HepG2 (cell line): ENCODE measurements around the gene PITHD1. TPM values are rescaled to one million over a fixed set of nuclear protein-coding genes. Genes with fewer than 3 reads are reported as not detected.

Experiments
- DMAP1 ChIP-seq: IDR thresholded peaks from 2 replicates; pipeline ENCODE4 v1.6.1; 2016
- HOXA3 ChIP-seq: sonication (generic); formaldehyde crosslinking; IDR thresholded peaks from 2 replicates; pipeline ENCODE4 v1.5.0; 2020; ENCODE audit warnings: missing genetic modification reagents
- IKZF1 ChIP-seq: fragments of 450-650 bp; IDR thresholded peaks from 2 replicates; pipeline ENCODE4 v1.7.1; 2016
- ISL2 ChIP-seq: sonication (generic); formaldehyde crosslinking; IDR thresholded peaks from 2 replicates; pipeline ENCODE4 v1.5.0; 2020; ENCODE audit warnings: missing genetic modification reagents
- PCBP1 ChIP-seq: fragments of 200-400 bp; formaldehyde crosslinking; IDR thresholded peaks from 2 replicates; pipeline ENCODE4 v1.6.1; 2017; ENCODE audit warnings: mild to moderate bottlenecking, low read depth, low read length, borderline replicate concordance
- RFXANK ChIP-seq: IDR thresholded peaks from 2 replicates; pipeline ENCODE4 v1.6.1; 2016
- SAFB2 ChIP-seq: sonication (generic); formaldehyde crosslinking; IDR thresholded peaks from 2 replicates; pipeline ENCODE4 v1.5.1; 2020; ENCODE audit warnings: missing genetic modification reagents, low read depth, mild to moderate bottlenecking, borderline replicate concordance
- SALL2 ChIP-seq: sonication (generic); formaldehyde crosslinking; IDR thresholded peaks from 2 replicates; pipeline ENCODE4 v1.8.1; 2023; ENCODE audit warnings: mild to moderate bottlenecking, missing genetic modification reagents, inconsistent platforms
- SMAD9 ChIP-seq: sonication (generic); formaldehyde crosslinking; IDR thresholded peaks from 2 replicates; pipeline ENCODE4 v1.5.1; 2020; ENCODE audit warnings: mild to moderate bottlenecking, missing genetic modification reagents
- SNAPC2 ChIP-seq: sonication (generic); formaldehyde crosslinking; IDR thresholded peaks from 2 replicates; pipeline ENCODE4 v1.8.1; 2022; ENCODE audit warnings: mild to moderate bottlenecking, missing genetic modification reagents
- SYNCRIP ChIP-seq: fragments of 200-400 bp; formaldehyde crosslinking; IDR thresholded peaks from 2 replicates; pipeline ENCODE4 v1.6.1; 2018; ENCODE audit warnings: mild to moderate bottlenecking, low read depth, low read length; ENCODE audit not compliant: insufficient read depth
- U2AF2 ChIP-seq: fragments of 200-400 bp; formaldehyde crosslinking; IDR thresholded peaks from 2 replicates; pipeline ENCODE4 v1.6.1; 2017; ENCODE audit warnings: low read depth, mild to moderate bottlenecking, low read length
- ZNF431 ChIP-seq: sonication (generic); formaldehyde crosslinking; IDR thresholded peaks from 2 replicates; pipeline ENCODE4 v1.9.0; 2022; ENCODE audit warnings: missing genetic modification reagents, low read depth, mild to moderate bottlenecking, borderline replicate concordance
- ZNF572 ChIP-seq: sonication (generic); formaldehyde crosslinking; IDR thresholded peaks from 2 replicates; pipeline ENCODE4 v1.5.1; 2020; ENCODE audit warnings: mild to moderate bottlenecking, missing genetic modification reagents
- ZNF678 ChIP-seq: sonication (generic); formaldehyde crosslinking; IDR thresholded peaks from 2 replicates; pipeline ENCODE4 v1.4.0; 2020; ENCODE audit warnings: mild to moderate bottlenecking, missing genetic modification reagents
- ZNF704 ChIP-seq: sonication (generic); formaldehyde crosslinking; IDR thresholded peaks from 2 replicates; pipeline ENCODE4 v1.8.1; 2023; ENCODE audit warnings: mild to moderate bottlenecking, inconsistent platforms, moderate library complexity, missing genetic modification reagents, borderline replicate concordance
- ZNF709 ChIP-seq: sonication (generic); formaldehyde crosslinking; IDR thresholded peaks from 2 replicates; pipeline ENCODE4 v1.5.0; 2020; ENCODE audit warnings: mild to moderate bottlenecking, missing genetic modification reagents
- ZNF773 ChIP-seq: sonication (generic); formaldehyde crosslinking; IDR thresholded peaks from 2 replicates; pipeline ENCODE4 v1.4.0; 2020; ENCODE audit warnings: missing genetic modification reagents, borderline replicate concordance
- ZNF777 ChIP-seq: sonication (generic); formaldehyde crosslinking; IDR thresholded peaks from 2 replicates; pipeline ENCODE4 v1.4.0; 2020; ENCODE audit warnings: missing genetic modification reagents
- ZNF800 ChIP-seq: sonication (generic); formaldehyde crosslinking; IDR thresholded peaks from 2 replicates; pipeline ENCODE4 v1.4.0; 2020; ENCODE audit warnings: missing genetic modification reagents
- ZSCAN9 ChIP-seq: IDR thresholded peaks from 2 replicates; pipeline ENCODE4 v1.6.1; 2016; ENCODE audit warnings: borderline replicate concordance
- polyA plus RNA-seq, 8 experiments: library from polyadenylated mRNA; depleted of rRNA in 3 of 8; stranded (reverse) in 7 of 8; unstranded in 1 of 8; fragments of >200 nt; fragmentation: Illumina TruSeq in 4 of 8; extraction: Trizol in 4 of 8; gene quantifications; 2 replicates each; pipeline versions ENCODE4 v1.2.1 to v1.2.3, GENCODE V29; 2011 to 2016; ENCODE audit warnings: low read depth in 4 of 8, missing spikeins in 1 of 8, mixed read lengths in 1 of 8; ENCODE audit not compliant: insufficient read depth in 1 of 8
- total RNA-seq, 5 experiments: library from RNA; depleted of rRNA; stranded (reverse); fragments of >200 nt; fragmentation: Illumina TruSeq; extraction: Trizol; gene quantifications; 2 replicates each; pipeline ENCODE4 v1.2.3, GENCODE V29; 2016; ENCODE audit warnings: low read depth in 1 of 5
- TF ChIP-seq, protein P1 (sequence below): sonication (generic); formaldehyde crosslinking; IDR thresholded peaks from 2 replicates; pipeline ENCODE4 v1.4.0; 2020; ENCODE audit warnings: low read depth, missing genetic modification reagents
- TF ChIP-seq, protein P2 (sequence below): sonication (generic); formaldehyde crosslinking; IDR thresholded peaks from 2 replicates; pipeline ENCODE4 v1.4.0; 2020; ENCODE audit warnings: missing genetic modification reagents, mild to moderate bottlenecking, borderline replicate concordance

PITHD1 gene
- total and polyA plus RNA-seq, 2 of the 13 experiments (the other 11 are each of a cell fraction or from before 2014, with no cell fraction given): 28.0 to 37.3 TPM

- TF ChIP-seq ZNF773 (CRISPR knock-in tag) (no peak), ISL2 (CRISPR knock-in tag) (peak; percentile 14; the same call in 1 of the 2 replicates), PCBP1 (0 out of 2 replicates have a peak, but pooled peaks have one; percentile 82), ZNF704 (CRISPR knock-in tag) (no peak), ZNF678 (CRISPR knock-in tag) (no peak), RFXANK (CRISPR knock-in tag) (no peak), IKZF1 (no peak), ZNF777 (CRISPR knock-in tag) (no peak), ZNF800 (no peak), ZSCAN9 (no peak), HOXA3 (peak; percentile 86), DMAP1 (CRISPR knock-in tag) (peak; percentile 29; the same call in 1 of the 2 replicates), SNAPC2 (no peak), ZNF572 (CRISPR knock-in tag) (no peak), U2AF2 (no peak), SMAD9 (CRISPR knock-in tag) (no peak), ZNF709 (CRISPR knock-in tag) (no peak), SYNCRIP (no peak), ZNF431 (CRISPR knock-in tag) (no peak), SALL2 (CRISPR knock-in tag) (0 out of 2 replicates have a peak, but pooled peaks have one; percentile 47), SAFB2 (CRISPR knock-in tag) (no peak)
- TF ChIP-seq, protein P1, sequence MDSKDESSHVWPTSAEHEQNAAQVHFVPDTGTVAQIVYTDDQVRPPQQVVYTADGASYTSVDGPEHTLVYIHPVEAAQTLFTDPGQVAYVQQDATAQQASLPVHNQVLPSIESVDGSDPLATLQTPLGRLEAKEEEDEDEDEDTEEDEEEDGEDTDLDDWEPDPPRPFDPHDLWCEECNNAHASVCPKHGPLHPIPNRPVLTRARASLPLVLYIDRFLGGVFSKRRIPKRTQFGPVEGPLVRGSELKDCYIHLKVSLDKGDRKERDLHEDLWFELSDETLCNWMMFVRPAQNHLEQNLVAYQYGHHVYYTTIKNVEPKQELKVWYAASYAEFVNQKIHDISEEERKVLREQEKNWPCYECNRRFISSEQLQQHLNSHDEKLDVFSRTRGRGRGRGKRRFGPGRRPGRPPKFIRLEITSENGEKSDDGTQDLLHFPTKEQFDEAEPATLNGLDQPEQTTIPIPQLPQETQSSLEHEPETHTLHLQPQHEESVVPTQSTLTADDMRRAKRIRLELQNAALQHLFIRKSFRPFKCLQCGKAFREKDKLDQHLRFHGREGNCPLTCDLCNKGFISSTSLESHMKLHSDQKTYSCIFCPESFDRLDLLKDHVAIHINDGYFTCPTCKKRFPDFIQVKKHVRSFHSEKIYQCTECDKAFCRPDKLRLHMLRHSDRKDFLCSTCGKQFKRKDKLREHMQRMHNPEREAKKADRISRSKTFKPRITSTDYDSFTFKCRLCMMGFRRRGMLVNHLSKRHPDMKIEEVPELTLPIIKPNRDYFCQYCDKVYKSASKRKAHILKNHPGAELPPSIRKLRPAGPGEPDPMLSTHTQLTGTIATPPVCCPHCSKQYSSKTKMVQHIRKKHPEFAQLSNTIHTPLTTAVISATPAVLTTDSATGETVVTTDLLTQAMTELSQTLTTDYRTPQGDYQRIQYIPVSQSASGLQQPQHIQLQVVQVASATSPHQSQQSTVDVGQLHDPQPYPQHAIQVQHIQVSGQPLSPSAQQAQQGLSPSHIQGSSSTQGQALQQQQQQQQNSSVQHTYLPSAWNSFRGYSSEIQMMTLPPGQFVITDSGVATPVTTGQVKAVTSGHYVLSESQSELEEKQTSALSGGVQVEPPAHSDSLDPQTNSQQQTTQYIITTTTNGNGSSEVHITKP (CRISPR knock-in tag): no peak; the same call in 1 of the 2 replicates
- TF ChIP-seq, protein P2, sequence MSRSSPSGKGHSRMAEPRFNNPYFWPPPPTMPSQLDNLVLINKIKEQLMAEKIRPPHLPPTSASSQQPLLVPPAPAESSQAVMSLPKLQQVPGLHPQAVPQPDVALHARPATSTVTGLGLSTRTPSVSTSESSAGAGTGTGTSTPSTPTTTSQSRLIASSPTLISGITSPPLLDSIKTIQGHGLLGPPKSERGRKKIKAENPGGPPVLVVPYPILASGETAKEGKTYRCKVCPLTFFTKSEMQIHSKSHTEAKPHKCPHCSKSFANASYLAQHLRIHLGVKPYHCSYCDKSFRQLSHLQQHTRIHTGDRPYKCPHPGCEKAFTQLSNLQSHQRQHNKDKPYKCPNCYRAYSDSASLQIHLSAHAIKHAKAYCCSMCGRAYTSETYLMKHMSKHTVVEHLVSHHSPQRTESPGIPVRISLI (CRISPR knock-in tag): no peak
Observed at GRCh38 chr1:23790696-23791515, 12.7 kb downstream of the PITHD1 start, which contains the start of gene LYPLA2 (continued).
